T-helper 2 cell (primary cell): ENCODE results near the gene PGS1.

Source experiments
- DNase-seq, 5 experiments: peaks; one replicate each; pipeline versions ENCODE4 v3.0.0 to v3.0.0-alpha.2; 2012 to 2022

PGS1 gene

GRCh38 chr17:78428025-78428575, 49.7 kb downstream of the PGS1 start:
- no peak for DNase-seq

GRCh38 chr17:78428836-78429617, 50.6 kb downstream of the PGS1 start:
- DNase-seq = no peak

GRCh38 chr17:78429618-78429995, 51.2 kb downstream of the PGS1 start:
- DNase-seq = no peak

GRCh38 chr17:78430892-78431691, 52.6 kb downstream of the PGS1 start:
- DNase-seq = no peak

- no peak for DNase-seq
Observed at GRCh38 chr17:78431692-78431958, 53.2 kb downstream of the PGS1 start.

- no peak for DNase-seq
Observed at GRCh38 chr17:78432226-78433012, 54.0 kb downstream of the PGS1 start.

GRCh38 chr17:78433013-78433727, 54.7 kb downstream of the PGS1 start:
- no peak for DNase-seq

- DNase-seq = no peak
Observed at GRCh38 chr17:78433780-78434335, 55.4 kb downstream of the PGS1 start.

GRCh38 chr17:78434455-78435329, 56.2 kb downstream of the PGS1 start:
- DNase-seq = no peak

GRCh38 chr17:78435330-78436005, 57.0 kb downstream of the PGS1 start:
- DNase-seq = no peak

- no peak for DNase-seq
Observed at GRCh38 chr17:78437508-78438169, 59.2 kb downstream of the PGS1 start.

- DNase-seq = peak in 1 of 5 experiments; percentile 26
Observed at GRCh38 chr17:78438271-78438691, 59.8 kb downstream of the PGS1 start.

- DNase-seq = no peak
Observed at GRCh38 chr17:78438694-78439325, 60.4 kb downstream of the PGS1 start.

- DNase-seq = no peak
Observed at GRCh38 chr17:78441271-78441971, 63.0 kb downstream of the PGS1 start.

- no peak for DNase-seq
Observed at GRCh38 chr17:78442648-78443218, 64.3 kb downstream of the PGS1 start.

GRCh38 chr17:78444392-78444791, 65.9 kb downstream of the PGS1 start:
- no peak for DNase-seq

GRCh38 chr17:78446833-78447232, 68.4 kb downstream of the PGS1 start:
- DNase-seq = no peak

- no peak for DNase-seq
Observed at GRCh38 chr17:78448356-78448993, 70.0 kb downstream of the PGS1 start.
